ENCODE data around the gene IL6R. TPM values are rescaled to one million over a fixed set of nuclear protein-coding genes. Genes with fewer than 3 reads are reported as not detected.
A peak's percentile ranks its signal among the peaks of the same experiment; 100 is the strongest.

Gene IL6R
- total RNA-seq, 2 experiments from 2014 or later, result 15.7 to 16.0 TPM

DNA sequence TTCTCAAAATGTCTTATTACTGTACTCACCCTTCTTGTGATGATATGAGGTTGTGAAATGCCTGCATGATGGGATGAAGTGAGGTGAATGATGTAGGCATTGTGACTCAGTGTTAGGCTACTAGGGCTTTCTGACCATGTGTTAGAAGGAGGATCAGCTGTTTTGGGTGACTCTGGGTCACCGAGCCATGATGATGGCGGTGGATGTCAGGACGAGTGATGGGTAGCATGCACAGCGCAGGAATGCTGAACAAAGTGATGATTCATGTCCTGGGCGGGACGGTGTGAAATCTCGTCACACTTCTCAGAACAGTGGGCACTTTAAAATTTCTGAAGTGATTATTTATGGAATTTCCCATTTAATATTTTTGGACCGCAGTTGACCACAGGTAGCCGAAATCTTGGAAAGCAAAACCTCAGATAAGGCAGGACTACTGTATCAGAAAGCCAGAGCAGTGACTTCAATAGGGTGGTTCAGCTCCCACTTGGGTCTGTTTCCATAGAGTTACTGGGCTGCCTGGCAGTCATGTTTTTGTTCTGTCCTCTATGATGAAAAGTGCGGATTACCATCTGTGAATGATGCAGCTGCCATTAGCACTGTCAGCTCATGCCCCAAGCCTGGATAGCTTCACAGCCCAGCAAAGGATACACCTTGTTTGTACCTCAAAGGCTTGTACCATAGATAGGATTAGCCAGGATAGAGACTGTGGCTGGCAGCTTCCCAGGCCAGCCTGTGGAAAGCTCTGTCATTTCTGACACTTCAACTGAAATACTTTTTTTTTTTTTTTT lies 26.6 kb downstream of the IL6R start:
- ChIA-PET POLR2A (interaction anchor here (0.5 to 2.5 kb wide), 5 partner anchors 8 to 25 kb away, joined by 3 to 12 read pairs (median 5); no protein-coding TSS in a partner anchor), CTCF (interaction anchor here (0.6 to 2.1 kb wide), 13 partner anchors 10 to 512 kb away, joined by 3 to 6 read pairs (median 4); no protein-coding TSS in a partner anchor)
- peaks cover 14% of the 10 kb centered on the region for H3K36me3 Mint-ChIP-seq (ENCODE audit: low read depth)
- peak overlapping the region; percentile 64 for H3K27ac Mint-ChIP-seq
- peak; percentile 57 for DNase-seq
- peaks cover 35% of the 10 kb centered on the region for H3K4me1 Mint-ChIP-seq
- H3K9me3 Mint-ChIP-seq, result no peaks in the 10 kb centered on the region
- peak overlapping the region; percentile 1 for H3K4me3 Mint-ChIP-seq
- no peaks in the 10 kb centered on the region for H3K27me3 Mint-ChIP-seq

DNA sequence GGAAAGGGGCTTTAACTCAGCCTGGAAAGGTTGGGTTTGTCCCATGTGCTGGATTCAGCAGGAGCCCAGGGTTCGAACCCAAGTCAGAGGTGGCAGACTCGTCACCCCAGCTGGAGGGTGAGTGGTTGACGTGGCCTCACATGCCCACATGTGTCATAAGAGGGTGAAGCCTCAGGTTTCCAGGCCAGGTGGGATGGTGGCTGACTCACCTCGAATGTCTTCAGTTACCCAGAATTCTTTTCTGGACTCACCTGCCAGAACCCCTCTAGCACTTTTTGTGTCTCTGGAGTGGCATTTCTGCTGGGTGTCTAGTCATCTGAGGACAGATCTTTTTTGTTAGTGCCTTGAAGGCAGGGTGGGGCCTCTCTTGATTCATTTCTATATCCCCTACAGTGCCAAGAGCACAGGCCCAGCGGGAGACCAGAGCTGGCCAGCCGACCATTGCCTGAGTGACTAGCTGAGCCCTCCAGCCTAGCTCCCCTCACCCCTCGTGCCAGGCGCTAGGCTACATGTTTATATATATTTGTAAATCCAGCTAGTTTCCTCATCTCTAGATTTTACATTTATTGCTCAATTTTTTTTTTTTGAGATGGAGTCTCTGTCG lies 28.1 kb downstream of the IL6R start:
- Mint-ChIP-seq H3K27me3 (no peaks in the 10 kb centered on the region), H3K4me3 (no peak overlapping the region), H3K27ac (peak overlapping the region; percentile 19), H3K36me3 (ENCODE audit: low read depth) (peaks cover 19% of the 10 kb centered on the region), H3K9me3 (no peaks in the 10 kb centered on the region), H3K4me1 (peaks cover 38% of the 10 kb centered on the region)
- ChIA-PET CTCF (interaction anchor here (1.0 to 1.7 kb wide), 3 partner anchors 16 to 126 kb away, joined by 3 to 6 read pairs (median 4); no protein-coding TSS in a partner anchor), POLR2A (interaction anchor here (0.7 to 2.5 kb wide), 5 partner anchors 12 to 88 kb away, joined by 3 to 12 read pairs (median 3); no protein-coding TSS in a partner anchor)
- no peak for DNase-seq

DNA sequence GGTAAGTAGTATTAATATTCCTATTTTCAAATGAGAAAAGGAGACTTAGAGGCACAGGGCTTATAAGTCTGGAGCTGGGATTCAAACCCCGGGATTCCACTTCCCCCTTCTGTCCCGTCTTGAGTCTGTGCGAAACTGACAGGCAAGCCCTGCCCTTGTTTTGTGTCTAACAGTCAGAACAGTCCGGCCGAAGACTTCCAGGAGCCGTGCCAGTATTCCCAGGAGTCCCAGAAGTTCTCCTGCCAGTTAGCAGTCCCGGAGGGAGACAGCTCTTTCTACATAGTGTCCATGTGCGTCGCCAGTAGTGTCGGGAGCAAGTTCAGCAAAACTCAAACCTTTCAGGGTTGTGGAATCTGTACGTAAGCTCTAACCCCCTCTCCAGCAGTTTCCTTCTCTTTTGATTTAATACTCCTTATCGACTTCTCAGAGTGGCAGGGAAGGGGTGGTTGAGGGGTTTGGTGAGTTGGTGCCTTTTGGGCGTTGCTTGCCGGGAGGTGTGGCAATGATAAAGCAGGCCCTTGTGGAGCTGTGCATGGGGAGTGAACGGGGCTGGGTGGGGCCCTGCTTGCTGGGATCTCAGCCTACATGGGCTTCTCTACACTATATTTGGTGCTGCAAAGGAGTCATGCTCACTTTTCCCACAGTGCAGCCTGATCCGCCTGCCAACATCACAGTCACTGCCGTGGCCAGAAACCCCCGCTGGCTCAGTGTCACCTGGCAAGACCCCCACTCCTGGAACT lies 29.4 kb downstream of the IL6R start:
- no peaks in the 10 kb centered on the region for H3K9me3 Mint-ChIP-seq
- DNase-seq, result no peak
- peaks cover 24% of the 10 kb centered on the region for H3K36me3 Mint-ChIP-seq (ENCODE audit: low read depth)
- H3K27me3 Mint-ChIP-seq, result no peaks in the 10 kb centered on the region
- H3K27ac Mint-ChIP-seq, result no peak overlapping the region
- CTCF ChIA-PET, result interaction anchor here (0.6 kb wide), 1 partner anchor 1142 kb away, joined by 4 read pairs; no protein-coding TSS in a partner anchor
- POLR2A ChIA-PET, result interaction anchor here (1.1 kb wide), 1 partner anchor 28 kb away, joined by 3 read pairs; no protein-coding TSS in a partner anchor
- H3K4me1 Mint-ChIP-seq, result peaks cover 46% of the 10 kb centered on the region
- H3K4me3 Mint-ChIP-seq, result no peak overlapping the region

DNA sequence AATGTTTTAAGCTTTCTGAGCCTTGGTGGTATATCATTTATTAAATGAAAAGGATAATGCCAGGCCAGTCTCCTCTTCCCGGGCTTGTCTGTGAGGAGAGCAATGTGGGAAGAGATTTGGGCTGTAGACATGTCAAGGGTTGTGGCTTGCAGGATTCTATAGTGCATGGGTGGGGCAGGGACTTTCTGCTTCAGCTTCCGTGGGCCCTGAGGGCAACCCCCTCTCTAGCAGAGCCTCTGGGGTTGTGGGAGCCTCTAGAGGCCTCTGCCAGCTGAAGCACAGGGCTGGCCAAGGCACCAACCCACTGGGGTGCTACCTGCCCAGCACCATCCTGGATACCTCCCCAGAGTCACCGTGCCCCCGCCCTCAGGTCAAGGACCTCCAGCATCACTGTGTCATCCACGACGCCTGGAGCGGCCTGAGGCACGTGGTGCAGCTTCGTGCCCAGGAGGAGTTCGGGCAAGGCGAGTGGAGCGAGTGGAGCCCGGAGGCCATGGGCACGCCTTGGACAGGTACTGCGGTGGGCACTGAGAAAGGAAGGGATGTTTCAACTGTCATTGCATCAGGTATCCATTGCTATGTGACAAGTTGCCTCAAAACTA lies 30.6 kb downstream of the IL6R start:
- POLR2A ChIA-PET, result interaction anchor here (0.8 to 1.1 kb wide), 2 partner anchors 19 to 29 kb away, joined by 3 read pairs; no protein-coding TSS in a partner anchor
- no peak for DNase-seq
- CTCF ChIA-PET, result no interaction called here
- no peaks in the 10 kb centered on the region for H3K9me3 Mint-ChIP-seq
- peaks cover 27% of the 10 kb centered on the region for H3K36me3 Mint-ChIP-seq (ENCODE audit: low read depth)
- no peak overlapping the region for H3K27ac Mint-ChIP-seq
- H3K27me3 Mint-ChIP-seq, result peaks cover 5% of the 10 kb centered on the region
- no peak overlapping the region for H3K4me3 Mint-ChIP-seq
- H3K4me1 Mint-ChIP-seq, result peaks cover 50% of the 10 kb centered on the region

DNA sequence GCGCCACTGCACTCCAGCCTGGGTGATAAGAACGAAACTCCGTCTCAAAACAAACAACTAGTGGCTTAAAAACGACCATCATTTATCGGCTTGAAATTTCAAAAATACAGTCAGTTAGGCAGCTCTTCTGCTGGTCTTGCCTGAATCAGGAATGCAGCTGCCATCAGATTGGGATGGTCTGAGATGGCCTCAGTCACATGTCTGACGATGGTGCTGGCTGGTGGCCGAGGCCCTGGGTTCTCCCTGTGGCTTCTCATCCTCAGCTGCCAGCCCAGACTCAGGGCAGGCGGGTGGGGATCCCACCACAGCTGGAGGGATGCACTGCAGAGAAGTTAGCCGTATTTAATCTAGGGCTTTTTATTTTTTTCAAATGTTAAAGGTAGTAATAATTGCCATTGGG lies 31.3 kb downstream of the IL6R start:
- H3K9me3 Mint-ChIP-seq, result no peaks in the 10 kb centered on the region
- peaks cover 31% of the 10 kb centered on the region for H3K36me3 Mint-ChIP-seq (ENCODE audit: low read depth)
- H3K27ac Mint-ChIP-seq, result no peak overlapping the region
- POLR2A ChIA-PET, result interaction anchor here (0.8 kb wide), 1 partner anchor 18 kb away, joined by 3 read pairs; no protein-coding TSS in a partner anchor
- H3K4me3 Mint-ChIP-seq, result no peak overlapping the region
- CTCF ChIA-PET, result no interaction called here
- peaks cover 12% of the 10 kb centered on the region for H3K27me3 Mint-ChIP-seq
- peaks cover 51% of the 10 kb centered on the region for H3K4me1 Mint-ChIP-seq
- DNase-seq, result no peak

DNA sequence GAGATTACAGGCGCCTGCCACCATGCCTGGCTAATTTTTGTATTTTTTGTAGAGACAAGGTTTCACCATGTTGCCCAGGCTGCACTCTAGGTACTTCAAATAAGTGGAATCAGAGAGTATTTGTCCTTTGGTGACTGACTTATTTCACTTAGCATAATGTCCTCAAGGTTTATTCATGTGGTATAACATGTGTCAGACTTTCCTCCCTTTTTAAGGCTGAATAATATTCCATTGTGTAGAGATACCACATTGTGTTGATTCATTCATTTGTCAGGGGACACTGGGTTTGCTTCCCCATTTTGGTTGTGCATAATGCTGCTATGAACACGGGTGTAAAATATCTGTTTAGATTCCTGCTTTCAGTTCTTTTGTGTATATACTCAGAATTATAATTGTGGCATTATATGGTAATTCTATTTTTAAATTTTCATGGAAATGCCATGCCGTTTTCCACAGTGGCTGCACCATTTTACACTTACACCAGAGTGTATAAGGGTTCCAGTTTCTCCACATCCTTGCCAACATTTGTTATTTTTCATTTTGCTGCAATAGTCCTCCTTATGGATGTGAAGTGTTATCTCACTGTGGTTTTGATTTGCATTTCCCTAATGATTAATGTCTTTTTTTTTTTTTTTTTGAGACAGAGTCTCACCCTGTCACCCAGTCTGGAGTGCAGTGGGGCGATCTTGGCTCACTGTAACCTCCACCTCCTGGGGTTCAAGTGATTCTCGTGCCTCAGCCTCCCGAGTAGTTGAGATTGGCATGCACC lies 35.1 kb downstream of the IL6R start:
- Mint-ChIP-seq H3K27me3 (peaks cover 23% of the 10 kb centered on the region), H3K27ac (peak overlapping the region; percentile 76), H3K9me3 (no peaks in the 10 kb centered on the region), H3K4me3 (peak overlapping the region; percentile 24), H3K36me3 (ENCODE audit: low read depth) (peaks cover 38% of the 10 kb centered on the region), H3K4me1 (peaks cover 51% of the 10 kb centered on the region)
- ChIA-PET CTCF (interaction anchor here (0.9 to 2.2 kb wide), 2 partner anchors 23 to 27 kb away, joined by 3 to 7 read pairs; no protein-coding TSS in a partner anchor), POLR2A (interaction anchor here (0.7 to 1.7 kb wide), 2 partner anchors 10 to 35 kb away, joined by 4 to 5 read pairs; no protein-coding TSS in a partner anchor)
- DNase-seq, result no peak

DNA sequence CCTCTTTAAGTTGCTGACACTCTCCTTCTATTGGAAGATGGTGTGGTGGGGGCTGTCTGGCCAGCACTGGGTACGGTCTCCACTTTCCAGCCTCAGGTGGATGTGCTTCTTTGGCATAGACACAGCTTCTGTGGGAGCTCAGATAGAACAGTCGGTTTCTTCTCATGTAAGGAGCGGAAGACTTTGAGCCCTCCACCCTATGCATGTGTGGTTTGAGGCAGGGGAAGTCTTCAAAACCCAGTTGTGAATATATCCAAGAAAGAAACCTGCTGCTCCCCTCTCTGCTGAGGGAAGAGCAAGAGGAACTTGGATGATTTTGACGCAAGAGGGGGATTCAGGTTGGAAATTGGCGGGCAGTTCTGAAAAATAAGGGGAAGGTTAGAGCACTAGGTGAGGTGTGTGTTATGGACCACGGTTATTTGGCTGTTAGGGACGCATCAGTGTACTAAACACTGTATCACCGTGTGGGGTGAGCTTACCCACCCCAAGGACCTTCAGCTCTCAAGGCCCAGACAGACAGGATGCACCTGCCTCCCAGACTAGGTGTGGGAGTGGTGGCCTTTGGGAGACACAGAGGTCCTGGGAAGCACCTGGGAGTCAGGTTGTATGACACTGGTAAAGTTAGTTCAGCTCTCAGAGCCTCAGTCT lies 36.2 kb downstream of the IL6R start:
- CTCF ChIA-PET, result interaction anchor here (0.8 to 2.2 kb wide), 4 partner anchors 10 to 26 kb away, joined by 3 to 7 read pairs (median 4); no protein-coding TSS in a partner anchor
- POLR2A ChIA-PET, result interaction anchor here (0.7 to 1.7 kb wide), 2 partner anchors 22 to 55 kb away, joined by 3 to 6 read pairs; no protein-coding TSS in a partner anchor
- DNase-seq, result no peak
- Mint-ChIP-seq H3K4me1 (peaks cover 60% of the 10 kb centered on the region), H3K27ac (no peak overlapping the region), H3K27me3 (peaks cover 23% of the 10 kb centered on the region), H3K4me3 (no peak overlapping the region), H3K36me3 (ENCODE audit: low read depth) (peaks cover 38% of the 10 kb centered on the region), H3K9me3 (no peaks in the 10 kb centered on the region)

DNA sequence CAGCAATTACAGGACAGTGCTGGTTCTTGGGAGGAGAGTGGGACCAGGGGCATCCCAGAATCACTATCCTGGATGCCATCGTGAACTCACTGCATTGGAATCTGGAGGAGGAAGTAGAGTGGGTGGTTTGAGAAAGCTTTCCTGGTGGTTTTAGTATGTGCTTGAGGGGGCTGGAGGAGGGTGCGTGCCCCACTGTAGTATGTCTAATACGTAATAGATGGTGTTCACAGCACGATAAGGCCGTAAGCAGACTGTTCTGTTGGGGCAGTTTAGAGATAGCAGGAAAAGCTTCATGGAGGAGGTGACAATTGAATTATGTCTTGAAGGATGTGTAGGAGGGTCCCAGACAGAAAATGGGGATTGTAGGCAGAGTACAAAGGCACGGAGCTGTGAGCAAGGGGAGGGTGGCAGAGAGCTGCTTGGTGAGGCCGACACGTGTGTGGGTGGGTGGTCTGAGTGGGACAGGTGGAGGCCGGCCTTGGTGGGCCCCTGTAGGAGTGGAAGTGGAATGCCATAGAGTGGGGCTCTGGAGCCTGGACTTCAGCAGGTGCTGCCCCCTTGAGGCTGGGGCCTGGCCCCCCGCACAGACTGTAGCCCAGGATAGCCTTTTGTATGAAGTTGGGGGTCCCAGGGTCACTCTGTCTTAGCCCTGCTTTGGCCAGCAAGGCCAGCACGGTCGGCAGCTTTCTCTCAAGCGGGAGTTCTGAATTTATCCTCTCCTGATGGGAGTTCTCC lies 37.0 kb downstream of the IL6R start:
- POLR2A ChIA-PET, result interaction anchor here (0.7 to 1.7 kb wide), 3 partner anchors 18 to 56 kb away, joined by 3 to 6 read pairs (median 3); no protein-coding TSS in a partner anchor

DNA sequence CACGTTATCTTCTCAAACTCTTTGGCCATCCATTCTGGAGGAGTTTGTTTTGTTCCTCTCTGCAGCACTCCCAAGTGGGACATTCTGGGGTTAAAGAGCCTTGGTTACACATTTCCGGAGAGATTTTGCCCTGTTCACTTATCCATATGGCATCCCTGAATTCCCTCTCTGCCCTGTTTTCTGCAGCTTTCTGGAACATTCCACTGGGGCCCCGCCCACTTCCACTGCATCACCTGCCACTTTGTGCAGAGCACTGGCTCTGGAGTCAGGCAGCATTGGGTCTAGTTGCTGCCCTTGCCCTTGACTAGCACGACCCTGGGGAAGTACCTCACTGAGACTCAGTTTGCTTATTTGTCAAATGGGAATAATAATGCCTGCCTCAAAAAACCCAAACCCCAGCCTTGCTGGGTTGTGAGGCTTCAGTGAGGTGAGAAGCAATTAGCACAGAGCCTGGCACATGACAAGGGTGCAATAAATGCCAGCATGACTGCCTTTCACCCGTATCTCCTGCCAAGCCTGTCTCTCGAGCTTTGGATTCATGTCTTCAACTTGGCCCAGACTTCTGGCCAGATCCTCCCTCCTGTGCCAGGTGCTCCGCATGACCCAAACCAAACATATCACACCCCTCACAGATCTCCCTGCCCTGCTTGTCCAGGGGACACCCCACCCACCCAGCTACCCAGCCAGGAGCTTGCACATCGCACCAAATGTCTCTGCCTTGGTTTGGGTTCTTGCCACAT lies 38.3 kb downstream of the IL6R start:
- Mint-ChIP-seq H3K4me3 (no peak overlapping the region), H3K4me1 (peaks cover 55% of the 10 kb centered on the region), H3K27ac (no peak overlapping the region), H3K9me3 (no peaks in the 10 kb centered on the region), H3K36me3 (ENCODE audit: low read depth) (peaks cover 33% of the 10 kb centered on the region), H3K27me3 (peaks cover 28% of the 10 kb centered on the region)
- DNase-seq, result no peak
- ChIA-PET POLR2A (interaction anchor here (0.9 kb wide), 1 partner anchor 20 kb away, joined by 3 read pairs; no protein-coding TSS in a partner anchor), CTCF (interaction anchor here (1.1 to 2.0 kb wide), 4 partner anchors 8 to 36 kb away, joined by 3 to 6 read pairs (median 4); no protein-coding TSS in a partner anchor)

More for the DNA sequence above, 37.0 kb downstream of the IL6R start:
- DNase-seq, result no peak
- Mint-ChIP-seq H3K36me3 (ENCODE audit: low read depth) (peaks cover 38% of the 10 kb centered on the region), H3K4me1 (peaks cover 60% of the 10 kb centered on the region), H3K27me3 (peaks cover 23% of the 10 kb centered on the region), H3K27ac (no peak overlapping the region), H3K9me3 (no peaks in the 10 kb centered on the region), H3K4me3 (no peak overlapping the region)
- CTCF ChIA-PET, result interaction anchor here (0.8 to 2.2 kb wide), 5 partner anchors 10 to 25 kb away, joined by 4 to 7 read pairs (median 5); no protein-coding TSS in a partner anchor

DNA sequence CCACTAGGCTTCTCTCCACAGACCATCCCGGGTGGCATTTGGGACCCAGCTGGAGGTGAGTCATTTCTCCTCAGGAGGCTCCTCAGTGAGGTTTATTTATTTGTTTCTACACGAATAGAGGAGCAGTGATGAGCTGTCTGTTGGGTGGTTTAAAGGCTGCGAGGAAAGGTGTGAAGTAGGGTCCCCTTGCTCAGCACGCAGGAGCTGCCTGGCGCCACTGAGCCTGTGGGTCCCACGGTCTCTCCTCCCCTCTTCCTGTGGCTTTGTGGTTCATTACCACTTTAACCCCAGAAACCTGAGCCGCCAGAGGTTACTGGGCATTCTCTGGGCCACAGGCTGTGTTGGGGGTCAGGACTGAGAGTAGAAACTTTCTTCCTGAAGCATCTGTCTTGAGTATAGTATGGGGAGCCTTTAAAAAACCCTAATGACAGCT lies 39.9 kb downstream of the IL6R start:
- H3K4me1 Mint-ChIP-seq, result peaks cover 43% of the 10 kb centered on the region
- POLR2A ChIA-PET, result interaction anchor here (1.2 to 2.5 kb wide), 5 partner anchors 12 to 25 kb away, joined by 3 to 9 read pairs (median 4); no protein-coding TSS in a partner anchor
- H3K9me3 Mint-ChIP-seq, result no peaks in the 10 kb centered on the region

More for the DNA sequence above, 39.9 kb downstream of the IL6R start:
- H3K27me3 Mint-ChIP-seq, result peaks cover 27% of the 10 kb centered on the region
- H3K36me3 Mint-ChIP-seq (ENCODE audit: low read depth), result peaks cover 25% of the 10 kb centered on the region
- CTCF ChIA-PET, result interaction anchor here (1.0 to 2.3 kb wide), 3 partner anchors 13 to 34 kb away, joined by 4 to 7 read pairs (median 6); no protein-coding TSS in a partner anchor
- peak overlapping the region; percentile 63 for H3K27ac Mint-ChIP-seq
- no peak overlapping the region for H3K4me3 Mint-ChIP-seq
- DNase-seq, result peak; percentile 53

Measured in activated CD4-positive, alpha-beta memory T cell treated with anti-CD3 and anti-CD28 coated beads, Interleukin-2, amount 10 ng/mL, durations not matched to agents 7 days and 5 days (primary cell).